MM.1S (cell line): ENCODE results near the gene SPINK14.

Experiments used
- DNase-seq: peaks from one replicate; pipeline ENCODE4 v3.0.0-alpha.2; 2015
- H2AFZ ChIP-seq: fragments of 300-600 bp; sonication (generic); 2 replicates; pipeline ENCODE4 v1.6.0; 2016; ENCODE audit warnings: antibody characterized with exemption, low read length
- H3F3A ChIP-seq: fragments of 300-600 bp; sonication (generic); 2 replicates; pipeline ENCODE4 v1.6.1; 2016; ENCODE audit warnings: mild to moderate bottlenecking, antibody characterized with exemption, low read length, moderate library complexity, mixed read lengths; ENCODE audit not compliant: insufficient read depth
- H3K27ac ChIP-seq: fragments of 300-600 bp; sonication (generic); 2 replicates; pipeline ENCODE4 v1.5.1; 2016; ENCODE audit warnings: mild to moderate bottlenecking, low read length
- H3K27me3 ChIP-seq: fragments of 300-600 bp; sonication (generic); replicated peaks from 2 replicates; pipeline ENCODE4 v1.6.0; 2016; ENCODE audit warnings: low read length; ENCODE audit not compliant: insufficient read depth
- H3K36me3 ChIP-seq: fragments of 300-600 bp; sonication (generic); replicated peaks from 2 replicates; pipeline ENCODE4 v1.6.1; 2016; ENCODE audit warnings: mild to moderate bottlenecking, low read length, mixed read lengths; ENCODE audit not compliant: insufficient read depth
- H3K4me1 ChIP-seq: fragments of 300-600 bp; sonication (generic); 2 replicates; pipeline ENCODE4 v1.6.1; 2016; ENCODE audit warnings: low read length, mixed read lengths
- H3K4me2 ChIP-seq: fragments of 300-600 bp; sonication (generic); 2 replicates; pipeline ENCODE4 v1.6.0; 2016; ENCODE audit warnings: low read depth, low read length
- H3K4me3 ChIP-seq: fragments of 300-600 bp; sonication (generic); 2 replicates; pipeline ENCODE4 v1.5.1; 2016; ENCODE audit warnings: low read length, mixed read lengths
- H3K79me2 ChIP-seq: fragments of 300-600 bp; sonication (generic); 2 replicates; pipeline ENCODE4 v1.6.1; 2016; ENCODE audit warnings: mixed run types, low read length, mixed read lengths
- H3K9ac ChIP-seq: fragments of 300-600 bp; sonication (generic); 2 replicates; pipeline ENCODE4 v1.6.1; 2016; ENCODE audit warnings: low read length, mixed read lengths
- H3K9me2 ChIP-seq: fragments of 300-600 bp; sonication (generic); replicated peaks from 2 replicates; pipeline ENCODE4 v1.6.1; 2016; ENCODE audit warnings: mild to moderate bottlenecking, low read length, mixed read lengths; ENCODE audit not compliant: insufficient read depth
- H3K9me3 ChIP-seq: fragments of 300-600 bp; sonication (generic); replicated peaks from 2 replicates; pipeline ENCODE4 v1.6.1; 2016; ENCODE audit warnings: mild to moderate bottlenecking, low read length, mixed read lengths; ENCODE audit not compliant: insufficient read depth
- H4K20me1 ChIP-seq: fragments of 300-600 bp; sonication (generic); 2 replicates; pipeline ENCODE4 v1.6.1; 2016; ENCODE audit warnings: mild to moderate bottlenecking, low read length, moderate library complexity, mixed read lengths; ENCODE audit not compliant: insufficient read depth
- CTCF ChIP-seq: fragments of 300-600 bp; sonication (generic); IDR thresholded peaks from 2 replicates; pipeline ENCODE4 v1.5.1; 2016; ENCODE audit warnings: antibody characterized with exemption, low read length, mixed read lengths
- EZH2 ChIP-seq: fragments of 300-600 bp; sonication (generic); optimal IDR thresholded peaks from 2 replicates; pipeline ENCODE3; 2017; ENCODE audit warnings: low read depth, mild to moderate bottlenecking, antibody characterized with exemption, low read length, mixed read lengths
- EZH2phosphoT487 ChIP-seq: fragments of 300-600 bp; sonication (generic); IDR thresholded peaks from 2 replicates; pipeline ENCODE4 v1.6.1; 2018; ENCODE audit warnings: antibody characterized with exemption, low read length

The SPINK14 gene

DNA sequence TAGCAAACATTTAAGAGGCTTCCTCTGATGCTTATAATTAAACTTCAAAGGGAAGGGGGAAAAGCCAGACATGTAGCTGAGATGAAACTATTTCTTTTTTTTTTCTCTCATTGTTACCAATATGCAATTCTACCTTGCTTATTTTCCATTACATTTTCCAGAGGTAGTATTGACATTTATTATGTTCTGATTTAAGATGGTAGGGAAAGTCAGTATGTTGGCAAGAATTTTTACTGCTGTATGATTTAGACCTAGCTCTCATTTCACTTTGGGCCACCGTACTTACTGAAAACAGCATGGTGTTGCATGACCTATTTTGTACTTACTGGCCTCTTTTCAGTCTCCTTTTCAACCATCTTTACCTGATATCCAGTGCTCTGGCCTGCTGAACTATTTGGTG lies 24.9 kb downstream of the SPINK14 start:
- H3K4me1 ChIP-seq: 0 out of 2 replicates have a peak, but pooled peaks cover 9% of the 10 kb centered on the region

DNA sequence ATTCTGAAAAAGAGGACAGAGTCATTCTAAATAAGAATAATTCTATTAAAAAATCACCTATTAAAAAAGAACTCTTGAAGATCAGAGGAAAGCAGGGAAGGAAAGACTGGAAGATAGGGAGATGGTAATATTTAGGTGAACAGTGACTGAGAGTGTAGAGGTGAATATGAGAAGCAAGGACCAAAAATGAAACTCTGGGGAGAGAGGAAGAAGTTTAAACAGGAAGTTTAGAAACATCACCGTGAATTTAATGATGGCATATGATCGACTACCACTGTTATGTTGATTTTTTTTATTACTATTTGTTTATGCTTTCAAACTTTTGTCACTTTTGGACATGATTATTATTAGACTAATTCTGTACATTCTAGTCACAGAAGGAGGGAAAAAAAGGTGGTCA lies 32.8 kb downstream of the SPINK14 start:
- no peak overlapping the region for H3K9ac ChIP-seq
- TF ChIP-seq EZH2 (no peak), EZH2phosphoT487 (no peak), CTCF (no peak)
- no peaks in the 10 kb centered on the region for H3K9me3 ChIP-seq
- no peak overlapping the region for H3K4me2 ChIP-seq
- H3K4me1 ChIP-seq: no peaks in the 10 kb centered on the region
- H3K9me2 ChIP-seq: no peaks in the 10 kb centered on the region; the same call in 1 of the 2 replicates
- H3K4me3 ChIP-seq: no peak overlapping the region
- H4K20me1 ChIP-seq: no peaks in the 10 kb centered on the region
- no peak for DNase-seq
- H2AFZ ChIP-seq: no peak overlapping the region
- H3K27me3 ChIP-seq: no peaks in the 10 kb centered on the region
- H3K27ac ChIP-seq: no peak overlapping the region
- H3F3A ChIP-seq: no peaks in the 10 kb centered on the region
- no peaks in the 10 kb centered on the region for H3K79me2 ChIP-seq
- no peaks in the 10 kb centered on the region for H3K36me3 ChIP-seq

More for the DNA sequence above, 24.9 kb downstream of the SPINK14 start:
- no peaks in the 10 kb centered on the region for H3K9me2 ChIP-seq
- no peak overlapping the region for H2AFZ ChIP-seq
- H4K20me1 ChIP-seq: no peaks in the 10 kb centered on the region
- no peak for DNase-seq
- no peaks in the 10 kb centered on the region for H3K9me3 ChIP-seq
- no peak overlapping the region for H3K4me3 ChIP-seq
- no peak for TF ChIP-seq CTCF
- TF ChIP-seq EZH2phosphoT487: no peak
- TF ChIP-seq EZH2: no peak
- no peaks in the 10 kb centered on the region for H3F3A ChIP-seq
- H3K9ac ChIP-seq: no peak overlapping the region
- no peaks in the 10 kb centered on the region for H3K79me2 ChIP-seq
- H3K27me3 ChIP-seq: no peaks in the 10 kb centered on the region
- H3K36me3 ChIP-seq: no peaks in the 10 kb centered on the region
- no peak overlapping the region for H3K27ac ChIP-seq
- H3K4me2 ChIP-seq: no peak overlapping the region

DNA sequence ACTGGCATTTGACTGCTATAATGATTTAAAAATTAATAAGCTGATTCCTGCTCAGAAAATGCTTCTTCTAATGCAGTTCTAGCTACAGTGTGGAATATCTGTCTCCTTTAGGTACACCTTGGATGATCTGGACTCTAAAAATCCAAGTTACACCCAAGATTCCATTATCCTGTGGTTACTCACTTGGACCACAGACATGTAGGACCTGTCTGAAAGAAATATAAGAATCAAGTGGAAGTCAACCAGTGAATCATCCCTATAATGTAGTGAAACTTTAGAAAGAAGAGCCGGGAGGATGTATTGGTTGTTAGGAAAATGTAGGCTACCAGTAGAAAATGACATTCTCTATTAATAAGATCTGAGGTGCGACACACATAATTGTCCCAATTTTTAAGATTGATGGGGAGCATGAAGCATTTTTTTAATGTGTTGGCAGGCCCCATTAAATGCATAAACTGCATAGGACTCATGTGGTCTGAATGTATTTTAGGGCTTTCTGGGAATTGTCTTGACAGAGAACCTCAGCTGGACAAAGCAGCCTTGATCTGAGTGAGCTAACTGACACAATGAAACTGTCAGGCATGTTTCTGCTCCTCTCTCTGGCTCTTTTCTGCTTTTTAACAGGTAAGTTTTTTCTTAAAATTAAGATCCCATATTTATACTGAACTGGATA lies 34.3 kb downstream of the SPINK14 start, which contains the start of gene SPINK6:
SPINK6 (plus strand) TSS at position 512 of the 673 bp plus-strand sequence; CDS start at position 567, 55 bp downstream.
- Histone ChIP-seq H2AFZ (no peak within 1 kb of the TSS), H3K27ac (no peak within 1 kb of the TSS), H3K9me3 (no peaks in the 10 kb centered on the region), H3K79me2 (no peaks in the 10 kb centered on the region), H3K4me1 (no peaks in the 10 kb centered on the region), H4K20me1 (no peaks in the 10 kb centered on the region), H3K9me2 (no peaks in the 10 kb centered on the region; the same call in 1 of the 2 replicates), H3K27me3 (no peaks in the 10 kb centered on the region), H3K9ac (no peak within 1 kb of the TSS), H3K4me2 (no peak within 1 kb of the TSS), H3K4me3 (no peak within 1 kb of the TSS), H3F3A (no peaks in the 10 kb centered on the region), H3K36me3 (no peaks in the 10 kb centered on the region)
- DNase-seq: no peak
- no peak for TF ChIP-seq EZH2phosphoT487
- no peak for TF ChIP-seq EZH2
- no peak for TF ChIP-seq CTCF
